Measurements from ENCODE around the gene CENPK. TPM values are rescaled to one million over a fixed set of nuclear protein-coding genes. Genes with fewer than 3 reads are reported as not detected.
A peak's percentile ranks its signal among the peaks of the same experiment; 100 is the strongest.

Gene CENPK
- total and polyA plus RNA-seq, 4 donors: 0.33 to 23.1 (median 0.96) TPM

DNA sequence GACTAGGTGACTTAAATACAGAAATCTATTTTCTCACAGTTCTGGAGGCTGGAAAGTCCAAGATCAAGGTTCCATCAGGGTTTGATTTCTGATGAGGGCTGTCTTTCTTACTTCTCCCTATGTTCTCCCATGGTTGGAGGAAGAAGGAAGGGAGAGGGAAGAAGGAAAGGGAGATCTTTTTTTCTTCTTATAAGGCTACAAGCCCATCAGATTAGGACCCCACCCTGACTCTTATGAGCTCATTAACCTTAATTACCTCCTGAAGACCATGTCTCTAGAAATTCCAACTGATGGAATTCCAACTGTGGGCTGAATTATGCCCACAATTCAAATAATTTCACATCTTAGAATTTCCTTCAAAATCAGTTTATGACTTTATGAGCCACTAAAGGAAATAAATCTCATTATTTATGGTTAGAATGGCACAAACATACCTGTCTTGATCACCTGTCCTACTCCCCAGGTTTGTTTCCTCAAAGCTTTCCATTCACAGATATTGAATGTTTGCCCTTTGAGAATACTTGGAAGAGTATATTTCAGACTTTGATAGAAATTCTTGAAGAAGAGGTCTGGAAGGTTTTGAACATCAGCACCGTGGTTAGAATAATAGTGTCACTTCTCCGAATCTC lies 7.7 kb upstream of the CENPK start:
- Histone ChIP-seq H3K36me3 (ENCODE audit: control insufficient read depth in 4 of 4, insufficient read depth in 3 of 4, low read depth in 1 of 4, low read length in 3 of 4) (peaks cover 0 to 22% (median 10%) of the 10 kb centered on the region in 4 donors), H3K4me3 (ENCODE audit: low read depth in 1 of 3, low read length in 3 of 3) (no peak overlapping the region), H3K4me1 (ENCODE audit: control insufficient read depth in 4 of 4, insufficient read depth in 4 of 4, low read length in 3 of 4) (no peaks in the 10 kb centered on the region), H3K27ac (ENCODE audit: low read depth in 1 of 2, low read length in 2 of 2) (no peak overlapping the region), H3K9me3 (ENCODE audit: control insufficient read depth in 4 of 4, low read length in 3 of 4) (no peaks in the 10 kb centered on the region), H3K27me3 (ENCODE audit: control insufficient read depth in 4 of 4, insufficient read depth in 4 of 4, low read length in 3 of 4) (no peaks in the 10 kb centered on the region), H3K9ac (ENCODE audit: low read depth in 1 of 2, low read length in 2 of 2) (no peak overlapping the region)
- no peak for DNase-seq (ENCODE audit: low spot score)
- WGBS: 94% methylated on average over 2 of the region's 2 CpGs
- TF ChIP-seq, protein P1, sequence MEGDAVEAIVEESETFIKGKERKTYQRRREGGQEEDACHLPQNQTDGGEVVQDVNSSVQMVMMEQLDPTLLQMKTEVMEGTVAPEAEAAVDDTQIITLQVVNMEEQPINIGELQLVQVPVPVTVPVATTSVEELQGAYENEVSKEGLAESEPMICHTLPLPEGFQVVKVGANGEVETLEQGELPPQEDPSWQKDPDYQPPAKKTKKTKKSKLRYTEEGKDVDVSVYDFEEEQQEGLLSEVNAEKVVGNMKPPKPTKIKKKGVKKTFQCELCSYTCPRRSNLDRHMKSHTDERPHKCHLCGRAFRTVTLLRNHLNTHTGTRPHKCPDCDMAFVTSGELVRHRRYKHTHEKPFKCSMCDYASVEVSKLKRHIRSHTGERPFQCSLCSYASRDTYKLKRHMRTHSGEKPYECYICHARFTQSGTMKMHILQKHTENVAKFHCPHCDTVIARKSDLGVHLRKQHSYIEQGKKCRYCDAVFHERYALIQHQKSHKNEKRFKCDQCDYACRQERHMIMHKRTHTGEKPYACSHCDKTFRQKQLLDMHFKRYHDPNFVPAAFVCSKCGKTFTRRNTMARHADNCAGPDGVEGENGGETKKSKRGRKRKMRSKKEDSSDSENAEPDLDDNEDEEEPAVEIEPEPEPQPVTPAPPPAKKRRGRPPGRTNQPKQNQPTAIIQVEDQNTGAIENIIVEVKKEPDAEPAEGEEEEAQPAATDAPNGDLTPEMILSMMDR (IDR thresholded peaks at IDR 0.05; ENCODE audit: low read depth, low read length, missing input control): no peak
- TF ChIP-seq YY1 (IDR thresholded peaks at IDR 0.05) (no peak), RXRA (IDR thresholded peaks at IDR 0.05) (no peak), HNF4G (IDR thresholded peaks at IDR 0.05) (no peak), JUND (IDR thresholded peaks at IDR 0.05) (no peak), RAD21 (IDR thresholded peaks at IDR 0.05) (no peak), HNF4A (conservative IDR thresholded peaks at IDR 0.05) (no peak)
- TF ChIP-seq, protein P2, sequence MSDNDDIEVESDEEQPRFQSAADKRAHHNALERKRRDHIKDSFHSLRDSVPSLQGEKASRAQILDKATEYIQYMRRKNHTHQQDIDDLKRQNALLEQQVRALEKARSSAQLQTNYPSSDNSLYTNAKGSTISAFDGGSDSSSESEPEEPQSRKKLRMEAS (IDR thresholded peaks at IDR 0.05): no peak

DNA sequence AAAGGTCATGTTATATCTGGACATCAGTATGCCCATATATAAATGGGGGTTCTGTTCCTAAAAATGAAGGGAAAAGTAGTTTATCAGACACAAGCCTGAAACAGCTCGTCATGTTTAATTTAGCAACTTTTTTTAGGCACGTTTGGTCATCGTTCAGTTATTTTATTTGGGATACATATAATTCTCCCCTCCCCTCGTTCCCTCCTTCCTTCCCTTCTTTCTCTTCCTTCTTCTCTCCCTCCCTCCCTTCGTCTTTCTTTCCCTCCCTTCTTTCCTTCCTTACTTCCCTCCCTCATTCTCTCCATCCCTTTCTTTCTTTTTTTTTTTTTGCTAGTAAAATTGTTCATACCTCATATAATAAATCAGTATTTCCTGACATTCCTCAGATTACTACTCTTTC lies 3.5 kb upstream of the CENPK start:
- WGBS: 83% methylated on average over 5 of the region's 5 CpGs
- Histone ChIP-seq H3K4me3 (ENCODE audit: low read depth in 1 of 3, low read length in 3 of 3) (no peak overlapping the region), H3K4me1 (ENCODE audit: control insufficient read depth in 4 of 4, insufficient read depth in 4 of 4, low read length in 3 of 4) (peaks cover 8 to 23% (median 19%) of the 10 kb centered on the region in 4 donors), H3K9ac (ENCODE audit: low read depth in 1 of 2, low read length in 2 of 2) (no peak overlapping the region), H3K27ac (ENCODE audit: low read depth in 1 of 2, low read length in 2 of 2) (no peak overlapping the region), H3K9me3 (ENCODE audit: control insufficient read depth in 4 of 4, low read length in 3 of 4) (no peaks in the 10 kb centered on the region), H3K36me3 (ENCODE audit: control insufficient read depth in 4 of 4, insufficient read depth in 3 of 4, low read depth in 1 of 4, low read length in 3 of 4) (peaks cover 0 to 13% (median 4%) of the 10 kb centered on the region in 4 donors), H3K27me3 (ENCODE audit: control insufficient read depth in 4 of 4, insufficient read depth in 4 of 4, low read length in 3 of 4) (no peaks in the 10 kb centered on the region)
- no peak for DNase-seq (ENCODE audit: low spot score)
- no peak for TF ChIP-seq FOXA1 (IDR thresholded peaks at IDR 0.05)
- no peak for TF ChIP-seq NR2F2 (IDR thresholded peaks at IDR 0.05)
- no peak for TF ChIP-seq JUND (IDR thresholded peaks at IDR 0.05)
- TF ChIP-seq, protein P3, sequence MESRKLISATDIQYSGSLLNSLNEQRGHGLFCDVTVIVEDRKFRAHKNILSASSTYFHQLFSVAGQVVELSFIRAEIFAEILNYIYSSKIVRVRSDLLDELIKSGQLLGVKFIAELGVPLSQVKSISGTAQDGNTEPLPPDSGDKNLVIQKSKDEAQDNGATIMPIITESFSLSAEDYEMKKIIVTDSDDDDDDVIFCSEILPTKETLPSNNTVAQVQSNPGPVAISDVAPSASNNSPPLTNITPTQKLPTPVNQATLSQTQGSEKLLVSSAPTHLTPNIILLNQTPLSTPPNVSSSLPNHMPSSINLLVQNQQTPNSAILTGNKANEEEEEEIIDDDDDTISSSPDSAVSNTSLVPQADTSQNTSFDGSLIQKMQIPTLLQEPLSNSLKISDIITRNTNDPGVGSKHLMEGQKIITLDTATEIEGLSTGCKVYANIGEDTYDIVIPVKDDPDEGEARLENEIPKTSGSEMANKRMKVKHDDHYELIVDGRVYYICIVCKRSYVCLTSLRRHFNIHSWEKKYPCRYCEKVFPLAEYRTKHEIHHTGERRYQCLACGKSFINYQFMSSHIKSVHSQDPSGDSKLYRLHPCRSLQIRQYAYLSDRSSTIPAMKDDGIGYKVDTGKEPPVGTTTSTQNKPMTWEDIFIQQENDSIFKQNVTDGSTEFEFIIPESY (IDR thresholded peaks at IDR 0.05): no peak
- no peak for TF ChIP-seq HNF4A (conservative IDR thresholded peaks at IDR 0.05)
- no peak for TF ChIP-seq HNF4G (IDR thresholded peaks at IDR 0.05)
- TF ChIP-seq EGR1 (IDR thresholded peaks at IDR 0.05; ENCODE audit: low read depth in 2 of 2): no peak
- TF ChIP-seq SP1 (IDR thresholded peaks at IDR 0.05): no peak
- no peak for TF ChIP-seq GABPA (IDR thresholded peaks at IDR 0.05 in 1 of 2, conservative IDR thresholded peaks at IDR 0.05 in 1 of 2)
- TF ChIP-seq RXRA (IDR thresholded peaks at IDR 0.05): no peak

DNA sequence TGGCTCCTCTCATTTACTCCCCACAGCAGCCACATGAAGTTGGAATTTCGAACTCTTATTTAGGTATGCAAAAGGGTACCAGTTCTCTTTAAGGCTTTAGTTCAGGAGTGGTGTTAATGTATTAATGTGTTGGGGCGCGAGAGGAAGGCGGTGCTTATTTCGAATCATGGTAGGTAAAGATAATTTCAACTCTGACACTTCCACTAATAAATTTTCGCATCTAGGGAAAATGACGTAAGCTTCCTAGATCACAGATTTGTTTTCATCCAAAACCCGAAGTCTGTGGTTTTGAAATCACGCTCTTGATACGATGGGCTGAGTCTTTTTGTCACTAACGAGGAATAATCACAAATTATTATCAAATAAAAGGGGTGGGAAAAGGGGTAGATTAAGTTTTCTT lies 809 bp upstream of the CENPK start:
- Histone ChIP-seq H3K4me3 (ENCODE audit: low read depth in 1 of 3, low read length in 3 of 3) (peak overlapping the region; percentile 66 to 95 (median 73)), H3K4me1 (ENCODE audit: control insufficient read depth in 4 of 4, insufficient read depth in 4 of 4, low read length in 3 of 4) (peaks cover 8 to 23% (median 19%) of the 10 kb centered on the region in 4 donors), H3K9ac (ENCODE audit: low read depth in 1 of 2, low read length in 2 of 2) (peak overlapping the region; percentile 61 to 92), H3K9me3 (ENCODE audit: control insufficient read depth in 4 of 4, low read length in 3 of 4) (no peaks in the 10 kb centered on the region), H3K36me3 (ENCODE audit: control insufficient read depth in 4 of 4, insufficient read depth in 3 of 4, low read depth in 1 of 4, low read length in 3 of 4) (peaks cover 0 to 2% (median 0%) of the 10 kb centered on the region in 4 donors), H3K27me3 (ENCODE audit: control insufficient read depth in 4 of 4, insufficient read depth in 4 of 4, low read length in 3 of 4) (no peaks in the 10 kb centered on the region), H3K27ac (ENCODE audit: low read depth in 1 of 2, low read length in 2 of 2) (peak overlapping the region; percentile 71 to 81)
- TF ChIP-seq, protein P4, sequence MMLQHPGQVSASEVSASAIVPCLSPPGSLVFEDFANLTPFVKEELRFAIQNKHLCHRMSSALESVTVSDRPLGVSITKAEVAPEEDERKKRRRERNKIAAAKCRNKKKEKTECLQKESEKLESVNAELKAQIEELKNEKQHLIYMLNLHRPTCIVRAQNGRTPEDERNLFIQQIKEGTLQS (IDR thresholded peaks at IDR 0.05): no peak
- no peak for TF ChIP-seq NR2F2 (IDR thresholded peaks at IDR 0.05)
- TF ChIP-seq, protein P1 (IDR thresholded peaks at IDR 0.05; ENCODE audit: low read depth, low read length, missing input control): no peak
- 7% methylated on average over 11 of the region's 11 CpGs for WGBS
- DNase-seq (ENCODE audit: low spot score): no peak
